GM12878 (cell line): ENCODE measurements around the gene BRAT1. TPM values are rescaled to one million over a fixed set of nuclear protein-coding genes. Genes with fewer than 3 reads are reported as not detected.

Source experiments
- CHD2 ChIP-seq: IDR thresholded peaks from 2 replicates; pipeline ENCODE4 v1.6.1; 2011; ENCODE audit warnings: low read depth, low read length, improper control_type of control experiment, borderline replicate concordance
- MXI1 ChIP-seq: fragments of 150-350 bp; IDR thresholded peaks from 2 replicates; pipeline ENCODE4 v1.6.1; 2011; ENCODE audit warnings: low read depth, mild to moderate bottlenecking, inconsistent platforms, low read length, improper control_type of control experiment
- NBN ChIP-seq: fragments of 450-650 bp; IDR thresholded peaks from 2 replicates; pipeline ENCODE4 v1.6.1; 2016
- SMC3 ChIP-seq: IDR thresholded peaks from 2 replicates; pipeline ENCODE4 v1.6.1; 2011; ENCODE audit warnings: low read length, improper control_type of control experiment, borderline replicate concordance
- SPI1 ChIP-seq: IDR thresholded peaks from 2 replicates; pipeline ENCODE4 v1.6.1; 2011; ENCODE audit warnings: low read depth, mild to moderate bottlenecking, low read length, moderate library complexity, borderline replicate concordance; ENCODE audit not compliant: insufficient read depth
- SUPT20H ChIP-seq: IDR thresholded peaks from 2 replicates; pipeline ENCODE4 v1.6.1; 2011; ENCODE audit warnings: low read depth, mild to moderate bottlenecking, low read length, moderate library complexity, borderline replicate concordance; ENCODE audit not compliant: control insufficient read depth
- polyA plus RNA-seq, 11 experiments: library from polyadenylated mRNA; depleted of rRNA in 4 of 11; unstranded in 6 of 11; stranded (reverse) in 5 of 11; fragments of >200 nt; fragmentation: Nextera tagmentation in 4 of 11; fragmentation: Illumina TruSeq in 1 of 11; extraction: Ambion mirVana in 4 of 11; extraction: Trizol in 1 of 11; gene quantifications; 1 replicate in 1 of 11; 2 replicates in 10 of 11; pipeline versions ENCODE4 v1.2.1 to v1.2.3, GENCODE V29; 2011 to 2016; ENCODE audit warnings: inconsistent platforms in 2 of 11, missing spikeins in 2 of 11, low read depth in 1 of 11
- total RNA-seq, 4 experiments: library from RNA; depleted of rRNA in 3 of 4; stranded (reverse); fragments of >200 nt in 3 of 4; fragmentation: Illumina TruSeq in 1 of 4; extraction: Trizol in 1 of 4; gene quantifications; 2 replicates each; pipeline versions ENCODE4 v1.2.1 to v1.2.3, GENCODE V29; 2013 to 2021
- TF ChIP-seq, protein P1 (sequence below): fragments of 450-650 bp; IDR thresholded peaks from 2 replicates; pipeline ENCODE4 v1.6.1; 2018; ENCODE audit warnings: mild to moderate bottlenecking, low read depth, moderate library complexity; ENCODE audit not compliant: partially characterized antibody
- TF ChIP-seq, protein P2 (sequence below): fragments of 450-650 bp; formaldehyde crosslinking; IDR thresholded peaks from 2 replicates; pipeline ENCODE4 v1.4.0; 2020; ENCODE audit warnings: mild to moderate bottlenecking, moderate library complexity
- TF ChIP-seq, protein P3 (sequence below): IDR thresholded peaks from 2 replicates; pipeline ENCODE4 v1.6.1; 2012; ENCODE audit warnings: improper control_type of control experiment, low read depth, low read length; ENCODE audit not compliant: insufficient replicate concordance
- TF ChIP-seq, protein P4 (sequence below): fragments of 450-650 bp; IDR thresholded peaks from 2 replicates; pipeline ENCODE4 v1.6.1; 2017; ENCODE audit warnings: mild to moderate bottlenecking, moderate library complexity

Gene BRAT1
- total and polyA plus RNA-seq, 10 of the 15 experiments (the other 5 are each of a cell fraction or from before 2014, with no cell fraction given): 0.13 to 53.3 (median 16.0) TPM

DNA sequence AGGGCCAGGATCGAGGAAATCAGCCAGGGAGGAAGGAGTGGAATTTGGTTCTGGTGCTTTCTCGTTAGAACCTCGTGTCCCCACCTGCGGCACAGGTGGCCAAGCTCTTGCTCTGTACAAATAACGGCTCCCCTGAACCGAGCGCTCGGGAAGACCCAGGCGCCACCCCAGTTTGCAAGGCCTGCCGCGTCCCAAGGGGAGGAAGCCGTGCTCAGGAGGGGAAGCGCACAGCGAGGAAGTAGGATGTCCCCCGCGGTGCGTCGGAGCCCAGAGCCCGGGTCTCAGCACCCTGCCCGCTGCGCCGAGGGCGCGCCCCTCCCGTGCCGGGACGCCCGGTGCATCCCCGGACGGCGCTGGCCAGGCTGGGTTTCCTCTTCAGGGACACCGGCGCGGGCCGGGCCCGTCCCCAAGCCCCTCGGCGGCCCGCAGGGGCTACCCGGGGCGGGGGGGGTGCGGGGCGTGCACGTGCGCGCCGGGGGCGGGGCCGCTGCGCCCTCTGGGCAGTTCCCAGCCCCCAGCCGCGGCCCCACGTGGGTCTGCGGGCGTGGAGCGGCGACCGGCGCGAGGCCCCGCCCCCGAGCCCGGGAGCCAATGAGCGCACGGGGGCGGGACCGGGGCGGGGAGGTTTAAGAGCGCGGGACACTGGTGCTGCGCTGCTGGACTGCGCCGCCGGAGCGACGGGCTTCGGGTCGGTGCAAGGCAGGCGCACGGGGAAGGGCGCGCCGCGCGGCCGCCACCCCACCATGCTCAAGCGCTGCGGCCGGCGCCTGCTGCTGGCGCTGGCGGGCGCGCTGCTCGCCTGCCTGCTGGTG lies 36.0 kb downstream of the BRAT1 start, which contains the start of gene LFNG (continued):
- TF ChIP-seq, protein P1, sequence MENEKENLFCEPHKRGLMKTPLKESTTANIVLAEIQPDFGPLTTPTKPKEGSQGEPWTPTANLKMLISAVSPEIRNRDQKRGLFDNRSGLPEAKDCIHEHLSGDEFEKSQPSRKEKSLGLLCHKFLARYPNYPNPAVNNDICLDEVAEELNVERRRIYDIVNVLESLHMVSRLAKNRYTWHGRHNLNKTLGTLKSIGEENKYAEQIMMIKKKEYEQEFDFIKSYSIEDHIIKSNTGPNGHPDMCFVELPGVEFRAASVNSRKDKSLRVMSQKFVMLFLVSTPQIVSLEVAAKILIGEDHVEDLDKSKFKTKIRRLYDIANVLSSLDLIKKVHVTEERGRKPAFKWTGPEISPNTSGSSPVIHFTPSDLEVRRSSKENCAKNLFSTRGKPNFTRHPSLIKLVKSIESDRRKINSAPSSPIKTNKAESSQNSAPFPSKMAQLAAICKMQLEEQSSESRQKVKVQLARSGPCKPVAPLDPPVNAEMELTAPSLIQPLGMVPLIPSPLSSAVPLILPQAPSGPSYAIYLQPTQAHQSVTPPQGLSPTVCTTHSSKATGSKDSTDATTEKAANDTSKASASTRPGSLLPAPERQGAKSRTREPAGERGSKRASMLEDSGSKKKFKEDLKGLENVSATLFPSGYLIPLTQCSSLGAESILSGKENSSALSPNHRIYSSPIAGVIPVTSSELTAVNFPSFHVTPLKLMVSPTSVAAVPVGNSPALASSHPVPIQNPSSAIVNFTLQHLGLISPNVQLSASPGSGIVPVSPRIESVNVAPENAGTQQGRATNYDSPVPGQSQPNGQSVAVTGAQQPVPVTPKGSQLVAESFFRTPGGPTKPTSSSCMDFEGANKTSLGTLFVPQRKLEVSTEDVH: no peak
- TF ChIP-seq, protein P2, sequence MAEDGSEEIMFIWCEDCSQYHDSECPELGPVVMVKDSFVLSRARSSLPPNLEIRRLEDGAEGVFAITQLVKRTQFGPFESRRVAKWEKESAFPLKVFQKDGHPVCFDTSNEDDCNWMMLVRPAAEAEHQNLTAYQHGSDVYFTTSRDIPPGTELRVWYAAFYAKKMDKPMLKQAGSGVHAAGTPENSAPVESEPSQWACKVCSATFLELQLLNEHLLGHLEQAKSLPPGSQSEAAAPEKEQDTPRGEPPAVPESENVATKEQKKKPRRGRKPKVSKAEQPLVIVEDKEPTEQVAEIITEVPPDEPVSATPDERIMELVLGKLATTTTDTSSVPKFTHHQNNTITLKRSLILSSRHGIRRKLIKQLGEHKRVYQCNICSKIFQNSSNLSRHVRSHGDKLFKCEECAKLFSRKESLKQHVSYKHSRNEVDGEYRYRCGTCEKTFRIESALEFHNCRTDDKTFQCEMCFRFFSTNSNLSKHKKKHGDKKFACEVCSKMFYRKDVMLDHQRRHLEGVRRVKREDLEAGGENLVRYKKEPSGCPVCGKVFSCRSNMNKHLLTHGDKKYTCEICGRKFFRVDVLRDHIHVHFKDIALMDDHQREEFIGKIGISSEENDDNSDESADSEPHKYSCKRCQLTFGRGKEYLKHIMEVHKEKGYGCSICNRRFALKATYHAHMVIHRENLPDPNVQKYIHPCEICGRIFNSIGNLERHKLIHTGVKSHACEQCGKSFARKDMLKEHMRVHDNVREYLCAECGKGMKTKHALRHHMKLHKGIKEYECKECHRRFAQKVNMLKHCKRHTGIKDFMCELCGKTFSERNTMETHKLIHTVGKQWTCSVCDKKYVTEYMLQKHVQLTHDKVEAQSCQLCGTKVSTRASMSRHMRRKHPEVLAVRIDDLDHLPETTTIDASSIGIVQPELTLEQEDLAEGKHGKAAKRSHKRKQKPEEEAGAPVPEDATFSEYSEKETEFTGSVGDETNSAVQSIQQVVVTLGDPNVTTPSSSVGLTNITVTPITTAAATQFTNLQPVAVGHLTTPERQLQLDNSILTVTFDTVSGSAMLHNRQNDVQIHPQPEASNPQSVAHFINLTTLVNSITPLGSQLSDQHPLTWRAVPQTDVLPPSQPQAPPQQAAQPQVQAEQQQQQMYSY (CRISPR knock-in tag): no peak
- TF ChIP-seq, protein P3, sequence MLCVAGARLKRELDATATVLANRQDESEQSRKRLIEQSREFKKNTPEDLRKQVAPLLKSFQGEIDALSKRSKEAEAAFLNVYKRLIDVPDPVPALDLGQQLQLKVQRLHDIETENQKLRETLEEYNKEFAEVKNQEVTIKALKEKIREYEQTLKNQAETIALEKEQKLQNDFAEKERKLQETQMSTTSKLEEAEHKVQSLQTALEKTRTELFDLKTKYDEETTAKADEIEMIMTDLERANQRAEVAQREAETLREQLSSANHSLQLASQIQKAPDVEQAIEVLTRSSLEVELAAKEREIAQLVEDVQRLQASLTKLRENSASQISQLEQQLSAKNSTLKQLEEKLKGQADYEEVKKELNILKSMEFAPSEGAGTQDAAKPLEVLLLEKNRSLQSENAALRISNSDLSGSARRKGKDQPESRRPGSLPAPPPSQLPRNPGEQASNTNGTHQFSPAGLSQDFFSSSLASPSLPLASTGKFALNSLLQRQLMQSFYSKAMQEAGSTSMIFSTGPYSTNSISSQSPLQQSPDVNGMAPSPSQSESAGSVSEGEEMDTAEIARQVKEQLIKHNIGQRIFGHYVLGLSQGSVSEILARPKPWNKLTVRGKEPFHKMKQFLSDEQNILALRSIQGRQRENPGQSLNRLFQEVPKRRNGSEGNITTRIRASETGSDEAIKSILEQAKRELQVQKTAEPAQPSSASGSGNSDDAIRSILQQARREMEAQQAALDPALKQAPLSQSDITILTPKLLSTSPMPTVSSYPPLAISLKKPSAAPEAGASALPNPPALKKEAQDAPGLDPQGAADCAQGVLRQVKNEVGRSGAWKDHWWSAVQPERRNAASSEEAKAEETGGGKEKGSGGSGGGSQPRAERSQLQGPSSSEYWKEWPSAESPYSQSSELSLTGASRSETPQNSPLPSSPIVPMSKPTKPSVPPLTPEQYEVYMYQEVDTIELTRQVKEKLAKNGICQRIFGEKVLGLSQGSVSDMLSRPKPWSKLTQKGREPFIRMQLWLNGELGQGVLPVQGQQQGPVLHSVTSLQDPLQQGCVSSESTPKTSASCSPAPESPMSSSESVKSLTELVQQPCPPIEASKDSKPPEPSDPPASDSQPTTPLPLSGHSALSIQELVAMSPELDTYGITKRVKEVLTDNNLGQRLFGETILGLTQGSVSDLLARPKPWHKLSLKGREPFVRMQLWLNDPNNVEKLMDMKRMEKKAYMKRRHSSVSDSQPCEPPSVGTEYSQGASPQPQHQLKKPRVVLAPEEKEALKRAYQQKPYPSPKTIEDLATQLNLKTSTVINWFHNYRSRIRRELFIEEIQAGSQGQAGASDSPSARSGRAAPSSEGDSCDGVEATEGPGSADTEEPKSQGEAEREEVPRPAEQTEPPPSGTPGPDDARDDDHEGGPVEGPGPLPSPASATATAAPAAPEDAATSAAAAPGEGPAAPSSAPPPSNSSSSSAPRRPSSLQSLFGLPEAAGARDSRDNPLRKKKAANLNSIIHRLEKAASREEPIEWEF: no peak
- TF ChIP-seq SMC3 (no peak), NBN (no peak), MXI1 (peak; percentile 66), SUPT20H (no peak), SPI1 (0 out of 2 replicates have a peak, but pooled peaks have one; percentile 7), CHD2 (0 out of 2 replicates have a peak, but pooled peaks have one; percentile 11)
- TF ChIP-seq, protein P4, sequence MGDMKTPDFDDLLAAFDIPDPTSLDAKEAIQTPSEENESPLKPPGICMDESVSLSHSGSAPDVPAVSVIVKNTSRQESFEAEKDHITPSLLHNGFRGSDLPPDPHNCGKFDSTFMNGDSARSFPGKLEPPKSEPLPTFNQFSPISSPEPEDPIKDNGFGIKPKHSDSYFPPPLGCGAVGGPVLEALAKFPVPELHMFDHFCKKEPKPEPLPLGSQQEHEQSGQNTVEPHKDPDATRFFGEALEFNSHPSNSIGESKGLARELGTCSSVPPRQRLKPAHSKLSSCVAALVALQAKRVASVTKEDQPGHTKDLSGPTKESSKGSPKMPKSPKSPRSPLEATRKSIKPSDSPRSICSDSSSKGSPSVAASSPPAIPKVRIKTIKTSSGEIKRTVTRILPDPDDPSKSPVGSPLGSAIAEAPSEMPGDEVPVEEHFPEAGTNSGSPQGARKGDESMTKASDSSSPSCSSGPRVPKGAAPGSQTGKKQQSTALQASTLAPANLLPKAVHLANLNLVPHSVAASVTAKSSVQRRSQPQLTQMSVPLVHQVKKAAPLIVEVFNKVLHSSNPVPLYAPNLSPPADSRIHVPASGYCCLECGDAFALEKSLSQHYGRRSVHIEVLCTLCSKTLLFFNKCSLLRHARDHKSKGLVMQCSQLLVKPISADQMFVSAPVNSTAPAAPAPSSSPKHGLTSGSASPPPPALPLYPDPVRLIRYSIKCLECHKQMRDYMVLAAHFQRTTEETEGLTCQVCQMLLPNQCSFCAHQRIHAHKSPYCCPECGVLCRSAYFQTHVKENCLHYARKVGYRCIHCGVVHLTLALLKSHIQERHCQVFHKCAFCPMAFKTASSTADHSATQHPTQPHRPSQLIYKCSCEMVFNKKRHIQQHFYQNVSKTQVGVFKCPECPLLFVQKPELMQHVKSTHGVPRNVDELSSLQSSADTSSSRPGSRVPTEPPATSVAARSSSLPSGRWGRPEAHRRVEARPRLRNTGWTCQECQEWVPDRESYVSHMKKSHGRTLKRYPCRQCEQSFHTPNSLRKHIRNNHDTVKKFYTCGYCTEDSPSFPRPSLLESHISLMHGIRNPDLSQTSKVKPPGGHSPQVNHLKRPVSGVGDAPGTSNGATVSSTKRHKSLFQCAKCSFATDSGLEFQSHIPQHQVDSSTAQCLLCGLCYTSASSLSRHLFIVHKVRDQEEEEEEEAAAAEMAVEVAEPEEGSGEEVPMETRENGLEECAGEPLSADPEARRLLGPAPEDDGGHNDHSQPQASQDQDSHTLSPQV: no peak
